Activated gamma-delta T cell (primary cell): ENCODE measurements around the gene TNNT2.

Experiments
- DNase-seq: peaks from one replicate; lab custom pipeline; 2025; lab: John Stamatoyannopoulos, UW
- total RNA-seq, 2 donors: gene quantifications; one replicate each; lab custom pipeline; 2026; lab: John Stamatoyannopoulos, UW

Gene TNNT2
- 1.2 to 3.4 reads per million in 2 donors for total RNA-seq

DNA sequence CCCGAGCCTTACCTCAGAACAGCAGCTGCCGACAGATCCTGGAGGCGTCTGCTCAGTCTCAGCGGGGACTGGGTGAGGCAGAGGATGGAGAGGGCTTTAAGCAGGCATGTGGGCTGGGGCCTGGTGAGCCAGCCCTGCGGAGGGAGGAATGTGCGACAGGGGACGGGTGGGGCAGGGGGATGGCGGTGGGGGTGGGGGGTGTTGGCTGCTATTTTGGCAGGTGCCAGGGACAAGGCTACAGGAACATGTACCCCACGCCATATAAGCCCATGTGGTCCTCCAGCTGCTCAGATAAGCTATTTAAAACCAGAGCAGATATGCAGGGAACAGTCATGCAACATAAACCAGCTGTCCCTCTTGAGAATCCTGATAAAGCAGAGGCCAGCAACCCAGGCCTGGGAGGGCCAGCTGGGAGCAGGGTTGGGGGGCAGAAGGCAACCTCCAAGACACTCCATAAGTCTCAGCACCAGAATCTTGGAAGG is at the start of gene TNNT2:
Gene TNNT2, minus strand, starts transcription at position 70 of the 482 bp plus-strand sequence. CDS start 4,426 bp downstream, outside the sequence.
- no peak for DNase-seq

DNA sequence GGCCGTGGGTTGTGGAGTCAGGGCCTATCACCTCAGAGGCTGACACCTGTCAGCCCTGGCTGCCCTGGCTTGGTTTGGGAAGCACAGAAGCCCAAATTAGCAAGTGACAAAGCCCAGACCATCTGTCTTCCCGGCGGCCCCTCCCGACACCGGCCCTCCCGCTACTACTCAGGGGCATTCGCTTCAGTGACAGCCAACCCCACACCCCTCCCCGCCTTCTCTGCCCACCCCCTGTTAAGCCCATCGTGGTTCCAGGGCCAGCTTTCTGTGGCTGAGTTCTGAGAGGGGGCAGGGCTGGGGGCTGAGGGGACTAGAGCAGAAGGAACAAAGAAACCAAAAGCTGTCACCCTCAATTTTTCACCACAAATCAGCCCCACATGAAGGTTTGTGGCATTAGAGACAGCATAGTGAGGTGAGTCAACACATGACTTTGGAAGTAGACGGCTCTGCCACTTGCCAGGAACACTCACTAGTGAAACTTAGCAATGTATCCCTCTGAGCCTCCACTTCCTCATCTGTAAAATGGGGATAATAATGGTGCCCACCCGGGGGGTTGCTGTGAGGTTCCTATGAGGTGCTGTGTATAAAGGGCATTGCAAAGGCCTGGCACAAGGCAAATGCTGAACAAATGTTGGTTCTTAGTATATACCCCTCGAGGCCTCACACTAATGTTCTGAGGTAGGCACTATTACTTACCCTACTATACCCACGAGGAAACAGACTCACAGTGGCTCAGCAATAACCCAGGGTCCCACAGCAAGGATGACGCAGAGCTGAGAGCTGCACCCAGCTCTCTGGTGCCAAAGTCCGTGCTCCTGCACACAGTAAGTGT is 49.2 kb upstream of the TNNT2 start:
- no peak for DNase-seq

DNA sequence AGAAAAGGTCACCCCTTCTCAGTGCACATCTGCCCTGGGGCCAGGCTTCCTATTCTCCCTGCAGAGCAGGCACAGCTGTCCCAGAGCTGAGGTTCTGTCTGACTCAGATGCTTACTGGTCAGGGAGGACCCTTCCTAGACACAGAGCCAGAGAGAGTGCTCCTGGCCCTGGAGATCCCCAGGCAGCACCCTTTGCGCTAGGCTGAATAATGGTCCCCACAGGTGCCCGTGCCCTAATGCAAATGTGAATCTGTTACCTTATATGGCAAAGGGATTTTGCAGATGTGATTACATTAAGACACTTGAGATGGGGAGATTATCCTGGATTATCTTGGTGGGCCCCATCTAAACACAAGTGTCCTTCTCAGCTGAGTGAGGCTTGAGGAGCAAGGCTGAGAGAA is 46.7 kb upstream of the TNNT2 start:
- no peak for DNase-seq

DNA sequence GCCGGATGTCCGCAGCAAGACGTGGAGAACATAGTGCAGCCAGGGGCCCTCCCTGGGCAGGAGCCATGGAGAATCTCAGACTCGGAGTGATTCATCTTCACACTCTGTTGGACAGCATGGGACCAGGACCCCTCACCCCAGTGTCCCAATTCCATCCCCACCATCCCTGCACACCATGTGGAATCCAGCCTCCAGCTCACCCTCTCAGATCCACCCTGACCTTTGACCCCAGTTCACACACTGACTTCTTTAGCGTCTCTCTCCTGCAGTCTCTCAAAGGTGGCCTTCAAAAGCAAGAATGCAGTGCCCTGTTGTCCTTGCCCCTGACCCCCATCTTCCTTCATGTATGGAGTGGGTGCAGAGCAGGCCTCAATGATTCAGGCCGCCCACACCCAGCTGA is 46.2 kb upstream of the TNNT2 start:
- no peak for DNase-seq

DNA sequence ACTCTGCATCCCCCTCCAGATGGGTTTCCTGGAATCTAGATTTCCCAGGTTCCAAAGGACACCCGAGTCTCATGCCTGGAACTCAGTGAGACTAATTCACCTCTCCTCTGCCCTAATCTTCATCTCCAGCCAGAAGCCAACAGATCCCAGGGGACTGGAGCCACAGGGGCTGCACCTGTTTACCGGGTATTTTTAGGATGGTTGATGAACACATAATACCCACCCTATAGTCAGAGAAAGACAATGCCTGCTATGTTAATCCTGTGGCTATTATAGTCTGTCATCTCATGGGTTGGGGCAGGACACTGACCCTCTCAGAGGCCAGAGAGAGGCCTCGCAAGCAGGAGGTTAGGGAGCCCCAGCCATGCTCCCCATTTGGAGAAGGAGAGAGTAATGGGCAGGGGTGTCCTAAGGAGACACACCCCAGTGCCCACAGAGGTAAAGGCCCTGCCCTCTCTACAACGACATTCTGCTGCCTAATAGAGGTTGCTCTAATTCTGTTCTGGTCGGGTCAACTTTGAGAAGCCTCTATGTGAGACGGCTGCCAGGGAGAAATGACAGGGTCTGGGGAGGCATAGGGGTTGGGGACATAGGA is 45.1 kb upstream of the TNNT2 start:
- DNase-seq = no peak

DNA sequence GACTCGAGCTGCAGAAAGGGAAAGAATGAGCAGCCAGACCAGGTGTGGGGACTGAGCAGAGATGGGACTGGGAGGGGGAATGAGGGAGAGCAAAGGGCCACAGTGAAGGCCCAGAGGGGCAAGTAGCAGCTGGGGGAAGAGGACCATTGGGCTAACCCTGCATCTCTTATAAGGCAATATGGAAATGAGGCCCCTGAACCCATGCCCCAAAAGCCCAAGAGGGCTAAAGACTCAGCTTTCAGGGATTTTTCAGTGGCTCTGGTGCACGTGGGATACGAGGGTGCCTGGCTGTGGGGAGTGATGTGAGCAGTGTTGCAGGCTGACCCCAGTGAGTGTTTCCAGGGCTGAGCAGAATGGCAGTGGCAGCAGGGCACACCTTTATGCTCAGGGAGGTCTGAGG is 44.5 kb upstream of the TNNT2 start:
- DNase-seq = no peak

DNA sequence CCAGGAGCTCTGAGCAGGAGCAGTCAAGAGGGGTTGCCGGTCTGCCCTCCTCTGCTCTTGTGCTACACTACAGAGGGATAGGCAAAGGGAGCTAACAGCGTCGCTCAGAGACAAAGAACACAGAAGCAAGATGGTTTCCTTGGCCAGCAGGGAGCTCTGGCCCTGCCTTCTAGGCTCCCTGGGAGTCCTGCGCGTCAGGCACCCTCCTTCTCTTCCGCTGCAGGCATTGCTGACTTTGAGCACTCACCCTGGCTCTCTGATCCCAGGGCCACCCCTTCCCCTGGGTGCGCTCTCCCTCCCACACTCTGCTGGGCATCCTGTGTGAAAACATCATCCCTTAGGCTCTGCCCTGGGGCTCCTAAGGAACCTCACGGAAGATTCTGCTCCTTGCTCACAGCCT is 43.6 kb upstream of the TNNT2 start:
- no peak for DNase-seq

DNA sequence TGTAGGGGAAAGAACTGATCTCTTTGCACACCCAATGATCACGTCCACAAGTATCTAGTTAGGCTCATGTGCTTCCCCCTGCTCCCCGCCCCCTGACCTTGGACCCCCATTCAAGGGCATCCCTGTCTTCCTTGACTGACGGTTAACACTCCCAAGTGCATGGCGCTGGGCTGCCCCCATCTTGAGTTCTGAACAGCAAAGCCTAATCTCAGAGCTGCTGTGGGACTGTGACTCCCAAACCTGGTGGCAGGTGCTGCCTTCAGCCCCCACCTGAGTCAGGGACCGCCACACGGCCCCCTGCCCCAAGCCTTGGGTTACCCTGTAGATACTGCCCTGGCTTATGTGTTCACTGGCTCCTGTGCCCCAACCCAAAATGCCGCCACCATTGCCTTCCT is 43.1 kb upstream of the TNNT2 start:
- DNase-seq = no peak

DNA sequence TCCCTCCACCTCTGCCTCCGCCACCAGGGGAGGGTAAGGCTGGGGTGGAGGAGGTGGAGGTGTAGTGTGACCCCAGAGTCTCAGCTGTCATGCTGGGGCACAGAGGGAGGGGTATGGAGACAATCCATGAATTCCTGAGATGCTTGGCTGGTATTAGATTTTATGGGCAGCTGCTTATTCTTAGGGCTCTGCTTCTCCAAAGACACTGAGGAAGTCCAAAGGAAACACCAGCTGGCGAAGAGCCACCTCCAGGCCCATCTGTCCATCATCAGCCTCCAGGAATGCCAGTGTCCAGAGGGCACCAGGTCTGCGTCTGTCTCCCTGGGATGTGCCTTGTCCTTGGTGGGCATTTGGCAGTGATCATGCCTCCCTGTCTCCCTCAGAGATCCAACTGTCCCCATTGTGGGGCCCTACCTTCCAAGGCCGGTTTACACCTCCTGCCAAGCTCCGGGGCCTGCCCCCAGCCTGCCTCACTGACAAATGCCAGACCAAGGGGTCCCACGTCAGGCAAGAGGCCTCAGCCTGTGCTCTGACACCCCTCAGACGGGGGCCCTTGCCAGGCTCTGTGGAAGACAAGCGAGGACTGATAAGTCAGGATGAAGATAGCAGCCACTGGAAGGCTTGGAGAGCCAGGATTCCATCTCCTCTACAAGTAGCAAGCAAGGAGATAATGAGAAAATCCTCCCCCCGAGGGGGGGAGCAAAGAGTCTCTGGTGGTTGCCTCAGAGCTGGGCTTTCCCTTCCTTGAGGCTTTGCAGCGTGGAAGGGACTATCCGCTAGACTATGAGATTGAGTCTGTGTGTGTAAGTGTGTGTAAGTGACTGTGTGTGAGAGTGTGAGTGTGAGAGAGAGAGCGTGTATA is 42.5 kb upstream of the TNNT2 start:
- DNase-seq = no peak

DNA sequence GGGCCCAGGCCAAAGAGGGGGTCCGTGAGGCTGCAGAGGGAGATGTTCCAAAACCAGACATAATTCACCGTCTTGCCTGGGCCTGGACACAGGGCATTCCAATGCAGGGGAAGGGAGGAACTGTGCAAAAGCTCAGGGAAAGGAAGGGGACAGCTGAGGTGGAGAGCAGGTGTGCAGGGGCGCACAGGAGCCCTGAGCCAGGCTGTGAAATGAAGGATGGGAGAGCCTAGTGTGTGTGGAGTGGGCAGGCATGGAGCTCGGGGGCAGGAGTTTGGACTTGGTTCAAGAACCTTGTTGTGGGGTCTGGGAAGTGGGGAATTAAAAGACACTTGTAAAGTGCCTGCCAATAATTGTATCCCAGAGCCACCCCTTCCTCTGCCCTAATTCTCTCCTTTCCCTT is 41.8 kb upstream of the TNNT2 start:
- no peak for DNase-seq

DNA sequence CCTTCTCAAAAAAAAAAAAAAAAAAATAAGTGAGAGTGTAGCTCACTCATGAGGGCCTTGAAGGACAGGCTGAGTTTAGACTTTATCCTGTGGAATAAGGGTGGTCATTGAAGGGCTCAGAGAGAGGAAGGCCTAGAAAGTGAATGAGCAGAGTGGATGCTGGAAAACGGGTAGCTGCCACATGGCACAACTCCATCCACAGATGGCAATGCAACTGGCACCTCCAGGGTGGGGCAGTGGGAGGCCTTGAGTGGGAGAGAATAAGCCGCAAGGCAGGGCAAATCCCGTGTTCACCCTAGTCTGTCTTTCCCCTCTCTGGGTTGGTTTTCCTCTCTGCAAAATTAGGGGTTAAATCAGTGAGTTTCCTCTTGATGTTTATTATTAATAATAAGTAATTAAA is 41.0 kb upstream of the TNNT2 start:
- DNase-seq = no peak

DNA sequence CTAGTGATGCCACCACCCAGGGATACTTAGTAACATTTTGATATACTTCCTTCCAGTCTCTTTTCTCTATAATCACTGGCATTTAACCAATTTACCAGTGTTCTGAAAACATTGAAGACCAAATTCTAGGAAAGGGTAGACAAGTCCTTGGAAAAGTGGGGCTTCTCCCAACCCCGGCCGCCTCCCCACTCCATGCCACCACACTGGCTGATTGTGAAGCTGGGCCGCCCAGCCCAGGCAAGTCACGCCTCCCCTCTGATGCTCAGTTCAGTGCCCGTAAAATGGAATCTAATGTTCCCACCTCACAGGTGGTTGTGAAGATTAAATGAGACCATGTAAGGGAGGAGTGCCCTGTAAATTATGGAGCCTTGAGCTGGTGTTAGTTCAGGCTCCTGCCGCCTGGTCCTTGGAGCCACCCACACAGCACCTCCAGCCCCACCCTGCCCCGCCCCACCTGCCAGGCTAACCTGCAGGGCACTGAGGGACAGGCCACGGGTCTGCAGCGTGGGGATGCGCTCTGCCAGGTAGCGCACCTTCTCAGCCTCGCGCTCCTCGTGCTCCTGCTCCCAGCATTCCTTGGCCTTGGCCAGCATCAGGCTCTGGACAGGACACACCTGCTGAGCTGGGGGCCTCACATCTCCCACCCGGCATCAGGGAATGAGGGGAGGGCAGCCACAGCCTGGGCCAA is 36.7 kb upstream of the TNNT2 start:
- no peak for DNase-seq

DNA sequence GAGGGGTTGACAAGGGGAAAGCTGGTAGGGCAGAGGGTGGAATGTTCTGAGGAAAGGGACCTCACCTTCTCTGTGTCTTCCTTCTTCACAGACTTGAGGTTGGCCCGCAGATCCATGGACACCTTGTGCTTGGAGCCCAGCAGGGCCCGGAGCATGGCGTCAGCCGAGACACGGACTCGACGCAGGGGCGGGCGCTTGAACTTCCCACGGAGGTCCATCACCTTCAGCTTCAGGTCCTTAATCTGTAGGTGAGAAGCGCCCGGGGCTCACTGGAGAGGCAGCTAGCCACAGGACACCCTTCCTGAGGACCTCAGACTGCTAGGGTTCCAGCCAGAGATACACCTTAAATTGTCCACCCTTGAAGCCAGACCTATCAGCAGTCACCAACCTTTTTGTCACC is 33.8 kb upstream of the TNNT2 start:
- DNase-seq = no peak

DNA sequence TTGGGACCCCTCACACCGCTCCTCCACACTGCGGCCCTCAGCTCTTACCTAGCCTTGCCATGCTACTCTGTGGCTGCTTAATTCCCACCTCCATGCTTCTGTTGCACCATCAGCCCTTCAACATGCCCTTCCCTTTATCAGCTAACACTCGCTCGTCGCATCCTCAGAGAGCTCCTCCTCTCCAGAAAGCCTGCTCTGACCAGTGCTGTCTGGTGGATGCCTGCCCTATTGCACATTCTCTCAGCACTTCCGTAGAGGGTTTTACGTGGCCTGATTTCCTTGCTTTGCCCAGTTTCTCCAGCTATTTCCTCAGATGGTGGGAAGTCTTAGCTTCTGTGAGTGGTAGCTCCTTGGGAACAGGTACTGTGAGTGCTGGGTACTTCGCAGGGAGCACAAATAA is 32.0 kb upstream of the TNNT2 start:
- DNase-seq = no peak

DNA sequence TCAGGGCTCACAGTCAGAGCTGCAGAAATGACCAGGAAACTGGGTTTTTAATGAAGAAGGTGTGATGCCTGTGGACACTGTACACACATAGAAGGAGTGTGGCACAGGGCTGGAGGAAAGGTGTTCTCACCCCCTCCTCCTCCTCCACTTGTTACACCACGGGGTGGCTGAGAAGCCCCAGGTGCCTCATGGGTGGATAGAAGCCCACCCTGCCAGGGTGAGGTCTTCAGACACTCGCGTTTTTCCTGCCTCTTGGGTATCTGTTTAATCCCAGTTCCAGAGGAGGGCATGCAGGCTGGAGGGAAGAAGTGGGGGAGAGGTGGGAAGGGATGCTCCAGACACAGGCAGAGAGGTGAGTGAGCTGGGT is 31.3 kb upstream of the TNNT2 start:
- DNase-seq = no peak

DNA sequence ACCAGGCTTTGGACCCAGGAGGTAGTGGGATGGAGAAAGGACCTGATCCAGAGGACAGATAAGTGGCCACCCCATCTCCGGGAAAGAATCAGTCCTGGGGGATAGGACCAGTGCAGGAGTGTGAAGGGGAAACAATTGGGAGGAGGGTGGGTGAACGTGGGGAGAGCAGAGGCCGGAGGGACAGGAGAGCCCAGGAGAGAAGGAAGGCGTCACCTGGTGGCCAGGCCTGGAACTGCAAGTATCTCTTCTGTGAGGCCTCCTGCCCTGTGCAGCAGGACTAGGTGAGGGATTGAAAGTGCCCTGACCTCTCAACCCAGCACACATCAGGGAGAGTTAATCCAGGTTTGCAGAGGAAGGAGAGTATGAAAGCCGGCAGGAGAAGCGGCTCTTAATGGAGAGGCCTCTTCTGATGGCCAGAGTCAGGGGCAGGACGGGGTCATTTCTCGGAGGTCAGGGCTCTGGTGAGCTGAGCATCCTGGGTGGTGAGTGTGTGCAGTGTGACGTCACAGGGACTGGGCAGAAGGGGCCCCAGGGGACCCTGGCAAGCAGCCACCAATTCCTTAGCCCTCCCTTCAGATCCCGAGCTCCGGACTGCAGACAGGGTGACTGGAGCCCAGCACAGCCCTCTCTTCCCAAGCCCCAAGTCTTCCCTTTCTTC is 30.8 kb upstream of the TNNT2 start:
- no peak for DNase-seq

DNA sequence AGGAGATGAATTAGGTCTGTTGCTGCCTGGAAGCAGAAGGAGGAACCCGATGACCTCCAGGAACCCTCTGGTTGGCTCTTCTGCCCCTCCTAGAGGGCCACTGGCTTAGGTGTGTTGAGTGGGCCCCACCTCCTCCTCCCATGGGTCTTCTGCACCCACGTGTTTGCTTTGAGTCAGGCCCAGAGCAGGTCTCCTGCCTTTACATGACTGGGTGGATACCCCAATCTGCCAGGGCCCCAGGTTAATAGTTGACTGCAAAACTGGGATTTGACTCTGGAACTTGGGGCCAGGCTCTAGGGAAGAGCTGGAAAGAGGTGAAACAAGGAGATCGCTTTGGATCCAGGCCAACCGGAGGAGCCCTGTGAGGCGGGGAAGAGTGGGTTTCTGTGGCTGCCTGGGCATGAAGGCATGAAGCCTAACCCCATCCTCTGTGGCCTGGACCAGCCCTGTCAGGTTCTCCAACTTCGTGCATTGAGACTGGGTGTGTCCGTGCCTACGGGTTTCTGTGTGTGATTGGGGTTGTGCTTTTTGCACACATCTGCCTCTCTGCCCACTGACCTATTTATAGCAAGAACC is 29.4 kb upstream of the TNNT2 start:
- no peak for DNase-seq

DNA sequence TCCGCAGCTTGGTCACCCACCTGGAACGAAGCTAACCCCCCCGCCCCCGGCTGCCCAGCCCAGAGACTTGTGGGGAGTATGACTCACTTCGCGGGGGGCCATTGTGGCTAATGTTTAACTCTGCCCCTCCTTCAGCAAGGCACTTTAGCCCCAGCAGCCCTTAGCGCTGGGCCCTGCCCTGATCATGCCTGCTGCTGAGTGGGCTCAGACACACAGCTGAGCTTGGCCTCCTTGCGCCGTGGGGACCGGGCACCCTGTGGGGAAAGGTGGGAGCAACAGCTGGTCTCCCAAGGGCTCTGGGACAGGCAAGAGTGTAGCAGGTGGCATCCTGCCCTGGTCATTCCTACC is 28.0 kb upstream of the TNNT2 start:
- DNase-seq = no peak

DNA sequence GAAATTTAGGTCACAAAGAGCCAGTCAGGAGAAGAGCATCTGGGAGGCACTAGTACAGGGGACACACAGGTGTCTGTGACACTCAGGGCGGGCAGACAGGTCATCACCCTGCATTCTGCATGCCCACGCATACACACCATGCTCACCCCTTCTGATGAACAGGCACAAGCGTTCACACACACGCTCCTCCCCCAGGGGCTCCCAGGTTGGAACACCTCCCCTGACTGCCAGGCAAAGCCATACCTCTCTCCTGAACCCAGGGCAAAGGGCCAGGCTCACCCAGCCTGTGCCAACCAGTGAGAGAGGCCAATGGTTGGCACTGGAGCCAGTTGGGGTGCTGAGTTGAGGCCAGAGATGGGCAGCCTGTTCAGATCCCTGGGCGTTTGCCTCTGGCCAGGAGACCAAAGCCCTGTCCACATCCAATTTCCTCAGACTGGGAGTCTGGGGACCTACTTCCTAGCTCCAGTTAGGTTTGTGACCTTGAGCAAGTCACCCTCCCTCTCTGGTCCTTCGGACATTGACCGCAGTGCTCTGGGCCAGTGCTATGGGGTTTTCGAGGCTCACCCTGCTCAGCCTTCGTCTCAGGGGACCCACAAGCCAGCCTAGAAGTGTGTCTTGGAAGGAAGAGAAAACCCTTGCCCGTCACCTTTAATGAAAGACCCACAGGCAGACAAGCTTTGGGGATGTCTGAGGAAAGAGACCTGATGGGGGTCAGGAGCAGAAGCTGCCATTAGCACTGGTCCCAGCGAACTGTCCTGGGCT is 27.4 kb upstream of the TNNT2 start:
- DNase-seq = no peak

DNA sequence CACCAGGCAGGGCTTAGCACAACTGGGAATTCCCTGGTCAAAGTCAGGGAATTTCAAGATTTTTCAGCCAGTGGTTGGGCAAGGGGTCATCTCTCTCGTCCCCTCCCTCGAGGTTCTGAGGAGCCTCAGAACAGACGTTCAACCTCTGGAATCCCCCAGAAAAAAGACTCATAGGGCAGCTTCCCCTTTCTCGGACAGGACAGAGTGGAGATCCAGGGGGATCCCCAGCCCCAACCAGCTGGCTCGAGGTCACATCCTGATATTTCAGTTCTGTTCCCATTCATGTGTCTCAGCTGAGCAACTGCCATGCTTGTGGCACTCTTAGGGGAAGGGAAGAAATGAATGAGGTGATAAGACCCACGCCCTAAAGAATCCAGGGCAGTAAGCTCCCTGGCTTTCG is 26.6 kb upstream of the TNNT2 start:
- DNase-seq = no peak

DNA sequence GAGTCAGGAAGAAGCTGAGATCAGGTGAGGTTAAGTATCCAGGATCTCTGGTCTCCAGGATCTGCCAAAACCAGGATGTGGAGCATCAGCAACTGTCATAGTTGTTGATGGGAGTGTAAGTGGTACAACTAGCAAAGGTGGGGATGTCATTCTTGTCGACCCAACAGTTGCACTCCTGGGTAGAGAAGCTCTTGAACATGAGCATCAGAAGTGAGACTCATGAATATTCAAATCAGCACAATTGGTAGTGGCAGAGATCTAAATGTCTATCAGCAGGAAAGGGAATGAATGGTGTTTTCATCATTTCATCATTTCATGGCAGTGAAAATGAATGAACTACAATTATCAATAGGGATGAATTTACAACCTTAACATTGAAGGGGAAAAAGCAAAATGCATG is 25.9 kb upstream of the TNNT2 start:
- no peak for DNase-seq
